ENCODE data around the gene RAB44. TPM values are rescaled to one million over a fixed set of nuclear protein-coding genes. Genes with fewer than 3 reads are reported as not detected.
A peak's percentile ranks its signal among the peaks of the same experiment; 100 is the strongest.

The RAB44 gene
- total RNA-seq, 1 donor from 2014 or later: 0.62 TPM

DNA sequence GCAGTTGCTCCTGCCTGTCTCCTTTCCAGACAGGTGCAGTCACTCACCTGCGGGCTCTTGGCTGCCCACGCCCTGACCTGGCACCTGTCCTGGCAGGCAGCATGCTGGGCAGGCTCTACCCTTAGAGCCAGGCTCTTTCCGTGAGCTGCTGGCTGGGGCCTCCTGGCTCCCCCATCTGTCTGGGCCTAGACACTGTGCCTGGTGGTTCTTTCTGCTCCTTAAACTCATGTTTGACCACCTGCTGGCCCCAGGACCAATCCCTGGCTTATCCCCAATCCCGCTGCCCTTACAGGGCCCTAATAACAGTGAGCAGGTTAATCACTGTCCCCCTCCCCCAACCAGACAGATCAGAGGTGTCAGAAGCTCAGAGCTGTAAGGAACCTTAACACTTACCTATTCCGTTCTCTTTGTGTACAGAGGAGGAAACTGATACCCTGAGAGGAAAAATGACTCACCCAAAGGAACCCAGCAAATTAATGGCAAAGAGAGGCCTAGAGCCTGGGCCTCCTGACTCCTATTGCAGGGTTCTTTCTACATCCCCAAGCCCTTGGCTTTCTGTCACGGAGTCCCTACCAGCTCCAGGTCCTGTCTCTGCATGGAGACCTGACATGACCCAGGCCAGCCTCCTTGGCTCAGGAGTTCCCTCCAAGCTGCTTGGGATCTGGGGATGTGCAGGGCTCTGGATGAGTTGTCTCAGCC, 54.7 kb downstream of the RAB44 start:
- no peak for DNase-seq

GRCh38 chr6:36752886-36753506, 55.4 kb downstream of the RAB44 start:
- DNase-seq: no peak

GRCh38 chr6:36753671-36754405, 56.2 kb downstream of the RAB44 start:
- no peak for DNase-seq

DNA sequence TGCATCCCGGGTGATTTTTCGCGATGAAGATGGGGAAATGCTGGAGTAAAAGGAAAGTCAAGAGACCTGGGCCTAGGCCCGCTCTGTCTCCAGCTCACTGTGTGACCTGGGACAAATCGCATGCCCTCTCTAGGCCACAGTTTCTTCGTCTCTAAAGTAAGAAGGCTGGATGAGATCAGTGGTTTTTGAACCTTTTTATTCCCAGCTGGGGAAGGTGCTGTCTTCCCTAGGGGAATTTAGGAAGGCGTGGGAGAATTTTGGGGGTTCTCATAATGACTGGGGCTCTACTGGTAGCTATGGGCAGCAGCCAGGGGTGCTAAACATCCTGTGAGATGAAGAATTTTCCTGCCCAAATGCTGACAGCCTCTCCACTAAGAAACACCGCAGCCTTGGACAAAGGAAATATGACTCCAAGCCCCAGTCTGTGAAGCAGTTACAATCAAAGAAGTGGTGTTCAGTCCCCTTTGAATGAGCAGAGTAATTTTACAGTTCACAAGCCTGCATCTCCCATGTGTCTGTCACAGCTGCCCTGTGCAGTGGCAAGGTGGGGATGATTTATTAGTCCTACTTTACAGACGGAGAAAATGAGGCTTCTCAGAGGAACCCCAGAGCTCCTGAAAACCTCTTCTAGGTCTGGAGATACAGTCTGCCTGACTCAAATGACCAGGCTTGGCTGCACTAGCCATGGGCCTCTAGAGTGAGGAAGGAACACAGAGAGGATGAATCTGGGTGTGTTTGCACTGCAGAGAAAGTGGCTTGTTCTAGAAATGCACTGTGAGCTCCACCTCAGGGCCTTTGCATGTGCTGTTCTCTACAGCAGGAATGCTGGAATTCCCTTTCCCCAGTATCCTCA, 57.2 kb downstream of the RAB44 start:
- no peak for DNase-seq

GRCh38 chr6:36755435-36756348, 58.1 kb downstream of the RAB44 start:
- DNase-seq: no peak

- no peak for DNase-seq
Measured at GRCh38 chr6:36756786-36757185, 59.2 kb downstream of the RAB44 start.

DNA sequence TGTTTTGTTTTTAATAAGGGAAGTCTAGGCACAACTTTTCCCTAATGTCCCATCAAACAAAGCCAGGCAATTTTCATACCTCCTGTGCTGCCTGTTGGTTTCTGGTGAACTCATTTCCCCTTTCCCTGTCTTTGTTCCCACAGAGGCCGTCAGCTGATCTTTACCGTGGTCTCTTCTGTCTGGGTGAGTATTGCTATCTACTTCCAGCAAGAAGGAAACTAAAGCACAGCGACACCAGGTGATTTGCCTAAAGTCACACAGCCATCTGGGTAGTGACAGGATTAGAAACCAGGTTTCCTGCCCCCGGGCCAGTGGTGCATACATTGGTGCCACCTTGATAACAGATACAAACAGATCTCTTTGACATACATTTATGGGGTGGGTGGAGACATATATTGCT, 59.6 kb downstream of the RAB44 start:
- no peak for DNase-seq

GRCh38 chr6:36757943-36758508, 60.4 kb downstream of the RAB44 start:
- DNase-seq: no peak

DNA sequence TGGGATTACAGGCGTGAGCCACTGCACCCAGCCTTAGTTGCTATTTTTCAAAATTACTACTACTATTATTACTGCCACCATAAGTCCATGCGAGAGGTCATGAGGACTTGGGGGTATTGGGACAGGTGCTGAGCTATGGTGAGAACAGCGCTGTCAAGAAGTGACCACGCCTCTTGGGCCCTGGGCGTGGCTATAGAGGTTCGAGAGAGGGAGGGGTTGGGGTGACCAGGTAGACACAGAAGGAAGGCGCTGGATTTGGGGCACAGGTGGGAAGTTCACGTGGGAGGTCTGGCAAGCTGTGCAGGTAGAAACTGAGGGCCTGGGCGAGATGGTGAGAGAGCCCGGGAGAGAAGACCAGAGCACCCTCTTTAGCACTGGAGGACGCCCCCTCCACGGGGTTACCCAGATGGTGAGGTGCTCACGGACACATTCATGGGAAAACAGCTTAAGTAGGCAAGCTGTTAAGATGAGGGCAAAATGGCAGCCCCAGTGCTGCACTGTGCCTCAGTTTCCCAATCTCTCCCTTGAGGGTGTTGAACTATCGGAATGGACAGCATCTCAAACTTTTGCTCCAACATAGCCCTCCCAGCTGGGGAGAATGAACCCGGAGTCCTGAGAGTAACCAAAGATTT, 61.0 kb downstream of the RAB44 start:
- no peak for DNase-seq

GRCh38 chr6:36759148-36759759, 61.6 kb downstream of the RAB44 start:
- peak; percentile 90 for DNase-seq

DNA sequence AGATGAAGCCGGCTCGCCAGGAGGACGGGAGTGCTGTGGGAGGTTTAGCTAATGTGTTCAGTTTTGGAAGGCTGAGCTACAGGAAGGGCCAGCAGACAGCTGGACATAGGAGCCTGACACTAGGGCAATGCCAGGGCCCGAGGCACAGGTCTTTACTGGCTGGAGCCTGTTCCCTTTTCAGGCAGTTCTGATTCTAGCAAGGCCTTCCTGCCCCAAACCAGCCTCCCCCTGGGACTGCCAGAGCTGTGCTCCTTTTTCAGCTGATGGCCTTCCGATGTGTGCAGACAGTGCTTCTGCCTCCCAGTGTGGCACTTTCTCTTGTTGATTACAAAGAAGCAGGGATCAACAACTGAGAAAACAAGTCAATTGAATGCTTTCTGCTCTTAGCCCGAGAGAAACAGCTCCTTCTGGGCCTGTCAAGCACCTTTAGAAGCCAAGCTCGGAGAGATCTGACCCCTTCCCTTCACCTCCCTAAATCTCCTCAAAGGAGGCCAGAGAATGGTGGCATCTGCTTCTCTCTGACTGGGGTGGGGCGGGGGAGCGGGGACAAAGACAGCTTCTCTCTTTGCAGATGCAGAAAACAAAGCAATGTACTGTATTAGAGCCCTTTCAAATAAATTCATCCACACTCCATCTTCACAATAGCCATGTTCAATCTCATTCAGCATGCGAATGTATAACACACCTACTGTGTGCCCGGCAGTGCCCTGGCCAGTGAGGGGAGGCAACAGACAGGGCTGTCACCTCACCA, 63.2 kb downstream of the RAB44 start:
- no peak for DNase-seq

GRCh38 chr6:36762123-36762522, 64.5 kb downstream of the RAB44 start:
- DNase-seq: no peak

DNA sequence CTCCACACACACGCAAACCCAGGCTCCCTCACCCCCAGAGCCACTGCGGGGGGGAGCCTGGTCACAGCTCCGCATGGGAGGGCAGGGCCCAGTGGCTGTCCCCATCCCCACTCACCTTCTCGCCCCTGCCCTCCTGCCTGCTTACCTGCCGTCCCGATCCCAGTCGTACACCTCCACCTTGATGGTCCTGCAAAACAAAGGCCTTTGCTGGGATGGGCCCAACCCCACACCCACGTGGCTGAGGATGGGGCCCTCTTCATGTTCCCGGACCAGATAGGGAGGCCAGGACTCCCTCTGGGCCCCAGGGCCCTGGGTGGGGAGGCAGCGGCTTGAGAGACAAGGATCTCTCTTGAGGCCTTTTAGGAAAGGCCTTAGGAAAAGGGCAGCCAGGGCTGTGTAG, 67.6 kb downstream of the RAB44 start:
- DNase-seq: no peak

DNA sequence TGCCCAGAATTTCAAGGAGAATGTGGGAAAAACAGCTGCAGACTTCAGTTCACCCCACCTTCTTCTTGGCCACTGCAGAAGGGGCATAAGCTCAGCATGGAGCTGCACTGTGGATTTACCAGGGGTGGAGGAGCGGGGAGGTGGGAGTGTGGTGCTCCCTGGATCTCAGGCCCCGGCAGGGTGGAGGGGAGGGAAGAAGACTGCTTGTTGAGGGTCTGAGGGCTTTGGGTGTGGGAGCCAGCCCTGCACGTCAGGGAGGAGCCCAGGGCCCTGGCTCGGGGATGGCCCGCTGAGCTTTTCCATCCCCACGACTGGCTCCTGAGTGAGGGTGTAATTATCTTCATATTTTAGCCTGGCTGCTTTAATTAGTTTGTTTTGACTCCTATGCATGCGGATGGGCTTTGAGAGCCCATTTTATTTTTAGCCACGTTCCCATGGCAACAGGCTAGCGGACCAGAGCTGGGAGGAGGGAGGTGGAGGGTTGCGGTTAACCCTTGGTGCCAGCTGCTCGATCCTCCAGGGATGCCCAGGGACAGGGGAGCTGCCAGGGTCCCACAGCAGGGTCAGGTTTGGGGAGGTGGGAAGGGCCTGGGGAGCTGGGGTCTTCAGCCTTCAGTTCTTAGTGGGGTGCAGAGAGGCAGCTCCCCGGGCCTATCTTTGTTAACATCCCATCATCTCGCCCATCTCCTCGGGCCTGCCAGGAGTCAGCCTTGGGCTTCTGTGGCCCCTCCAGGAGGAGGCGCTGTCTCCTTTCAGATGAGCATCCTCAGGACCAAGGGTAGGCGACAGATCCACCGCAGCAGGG, 68.2 kb downstream of the RAB44 start:
- peak; percentile 93 for DNase-seq

DNA sequence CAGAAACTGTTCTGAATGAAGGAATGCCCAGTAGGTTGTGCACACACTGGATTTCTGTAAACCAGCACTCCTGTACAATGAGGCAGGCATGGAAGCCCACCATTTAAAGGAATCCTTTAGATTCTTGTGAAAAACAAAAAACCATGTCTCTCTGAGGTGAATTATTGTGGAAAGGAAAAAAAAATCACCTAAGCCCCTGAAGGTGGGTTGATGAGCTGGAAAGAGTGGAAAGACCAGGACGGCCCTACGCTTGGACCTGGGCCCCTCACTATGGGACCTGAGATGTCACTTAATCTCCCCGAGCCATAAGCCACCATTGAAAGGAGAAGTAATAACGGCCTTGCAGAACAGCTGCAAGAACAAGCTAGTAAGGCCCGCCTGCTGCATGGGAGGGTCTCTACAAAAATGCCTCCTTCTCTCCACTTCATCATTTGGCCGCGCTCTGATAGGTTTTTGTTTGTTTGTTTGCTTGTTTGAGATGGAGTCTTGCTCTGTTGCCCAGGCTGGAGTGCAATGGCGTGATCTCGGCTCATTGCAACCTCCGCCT, 68.8 kb downstream of the RAB44 start:
- peak; percentile 33 for DNase-seq

GRCh38 chr6:36769183-36769675, 71.6 kb downstream of the RAB44 start:
- DNase-seq: no peak

DNA sequence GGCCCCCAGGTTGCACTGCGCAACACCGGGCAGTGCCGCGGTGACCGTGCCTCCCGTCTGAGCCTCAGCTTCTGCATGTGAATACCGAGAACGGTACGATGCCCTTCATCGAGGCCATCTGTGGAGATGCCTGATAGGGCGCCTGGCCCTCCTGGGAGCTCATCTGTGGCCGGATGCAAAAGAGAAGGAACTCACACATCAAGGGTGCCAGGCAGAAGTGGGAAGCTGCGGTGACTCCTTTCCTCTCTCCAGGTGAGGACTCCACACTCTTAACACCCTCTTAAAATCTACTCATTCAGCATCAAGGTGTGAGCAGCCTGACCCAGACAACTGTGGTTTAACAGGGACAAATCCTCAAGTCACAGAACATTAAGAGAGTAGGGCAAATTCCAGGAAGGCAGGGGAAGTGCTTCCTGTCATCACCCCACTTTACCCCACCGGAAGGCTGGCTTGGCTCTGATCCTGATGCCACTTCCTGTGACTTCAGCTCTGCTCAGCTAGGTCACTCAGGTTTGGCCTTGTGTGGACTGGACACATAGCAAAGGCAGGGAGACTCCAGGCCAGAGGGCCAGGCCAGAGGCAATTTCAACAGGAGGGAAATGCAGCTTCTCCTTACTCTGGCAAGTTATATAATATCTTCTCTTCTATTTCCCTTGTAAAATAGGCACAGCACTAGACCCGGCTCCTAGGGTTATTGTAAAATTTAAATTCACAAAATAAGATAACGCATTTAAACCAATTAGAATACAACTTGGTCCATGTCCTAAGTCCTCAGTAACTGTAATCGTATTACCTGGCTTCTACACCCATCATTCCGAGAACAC, 72.3 kb downstream of the RAB44 start:
- no peak for DNase-seq

All from tongue (tissue), 2 donors.